Fibroblast of upper back skin (primary cell): ENCODE data around the gene REXO1.

Experiments
- DNase-seq: peaks from one replicate; pipeline ENCODE4 v3.0.0-alpha.2; 2013

REXO1 gene

GRCh38 chr19:1859331-1859781 lies 11.1 kb upstream of the REXO1 start:
- no peak for DNase-seq

- no peak for DNase-seq
Measured at GRCh38 chr19:1858412-1859081, 10.3 kb upstream of the REXO1 start.

GRCh38 chr19:1857648-1858326 lies 9.5 kb upstream of the REXO1 start:
- DNase-seq = no peak

- peak; percentile 65 for DNase-seq
Measured at GRCh38 chr19:1856698-1857603, 8.7 kb upstream of the REXO1 start.

GRCh38 chr19:1856345-1856697 lies 8.0 kb upstream of the REXO1 start:
- DNase-seq = no peak

DNA sequence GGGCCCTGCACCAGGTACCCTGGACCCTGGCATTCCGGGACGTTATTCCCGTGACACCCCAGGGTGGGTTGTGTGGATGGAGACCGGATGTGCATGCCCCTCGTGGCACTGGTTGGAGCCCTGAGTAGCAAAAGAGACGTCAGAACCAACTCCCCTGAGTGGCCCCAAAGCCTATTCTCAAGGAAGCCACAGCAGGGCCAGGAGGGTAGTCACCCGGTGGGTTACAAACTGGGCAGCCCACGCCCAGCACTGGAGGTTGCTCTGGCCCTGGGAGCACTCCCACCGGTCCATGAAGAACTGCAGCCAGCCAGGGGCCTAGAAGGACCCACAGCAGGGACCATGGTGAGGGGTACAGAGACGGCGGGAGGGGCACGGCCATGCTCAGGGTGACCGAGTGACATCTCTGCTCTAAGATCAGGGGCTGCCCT lies 7.6 kb upstream of the REXO1 start:
- DNase-seq = no peak

GRCh38 chr19:1855040-1855827 lies 7.0 kb upstream of the REXO1 start:
- DNase-seq = peak; percentile 85

DNA sequence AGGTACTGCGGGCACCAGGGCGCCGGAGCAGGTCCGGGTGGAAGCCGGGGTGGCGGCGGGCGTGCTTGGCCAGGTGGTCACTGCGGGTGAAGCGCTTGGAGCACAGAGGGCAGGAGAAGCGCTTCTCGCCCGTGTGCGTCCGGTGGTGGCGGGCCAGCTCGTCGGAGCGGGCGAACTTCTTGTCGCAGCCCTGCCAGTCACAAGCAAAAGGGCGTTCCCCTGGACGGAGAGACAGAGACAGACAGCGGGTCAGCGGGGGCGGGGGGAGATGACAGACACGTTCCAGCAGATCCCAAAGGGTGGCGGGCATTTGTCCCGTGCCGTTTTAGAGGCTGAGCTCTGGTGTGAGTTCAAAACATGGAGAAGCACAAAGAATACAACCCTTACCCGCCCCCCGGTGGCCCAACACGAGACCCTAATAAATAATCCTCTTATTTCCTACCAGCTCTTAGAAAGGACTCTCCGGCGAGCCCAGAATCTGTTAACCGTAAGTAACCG lies 6.3 kb upstream of the REXO1 start:
- DNase-seq = no peak

DNA sequence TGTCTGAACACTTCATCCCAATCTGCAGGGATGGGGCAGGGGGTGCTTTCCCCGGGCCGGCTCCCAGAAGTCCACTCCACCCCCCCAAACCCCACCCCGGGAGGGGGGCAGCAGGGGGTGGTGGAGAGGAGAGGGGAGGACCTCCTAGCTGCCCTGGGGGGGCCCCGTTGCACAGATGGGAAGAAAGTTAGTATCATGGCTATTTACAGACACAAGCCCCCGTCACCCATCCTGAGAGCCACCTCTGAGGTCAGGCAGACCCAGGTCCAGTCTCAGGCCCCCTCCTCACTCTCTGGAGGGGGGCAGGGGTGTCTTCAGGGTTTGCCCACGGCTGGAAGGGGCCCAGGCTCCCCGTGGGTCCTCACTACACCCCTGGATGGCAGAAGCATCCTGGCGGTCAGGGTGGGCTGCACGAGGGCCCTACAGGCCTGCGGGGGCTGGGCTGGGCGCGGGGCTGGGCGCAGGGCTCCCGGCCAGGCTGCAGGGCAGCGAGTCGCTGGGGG lies 5.8 kb upstream of the REXO1 start:
- DNase-seq = no peak

- DNase-seq = peak; percentile 70
Measured at GRCh38 chr19:1853295-1854038, 5.2 kb upstream of the REXO1 start.

DNA sequence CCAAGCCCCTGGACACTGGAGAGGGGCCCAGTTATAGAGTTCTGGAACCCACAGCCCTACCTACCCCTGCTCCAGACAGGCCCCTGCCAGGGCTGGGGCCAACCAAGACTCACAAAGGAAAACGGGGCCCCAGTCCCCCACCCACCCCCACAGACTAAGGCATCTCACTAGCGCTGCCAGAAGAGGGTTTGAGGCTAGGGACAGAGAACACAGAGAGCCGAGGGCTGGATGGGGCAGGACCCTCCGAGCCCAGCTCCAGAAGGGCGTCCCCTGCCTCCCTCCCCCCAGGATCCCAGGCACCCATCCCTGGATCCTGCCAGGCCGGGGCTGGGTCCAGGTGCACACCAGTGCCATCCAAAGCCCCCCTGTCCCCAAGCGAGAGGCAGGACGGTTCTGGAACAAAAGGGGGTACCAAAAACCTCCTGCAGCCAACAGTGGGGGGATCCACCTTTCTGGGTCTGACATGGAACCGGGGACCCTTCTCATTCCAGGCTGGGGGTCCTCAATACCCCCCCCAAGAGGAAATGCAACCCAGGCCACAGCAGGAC lies 4.4 kb upstream of the REXO1 start:
- DNase-seq = no peak

GRCh38 chr19:1851654-1852580 lies 3.6 kb upstream of the REXO1 start:
- no peak for DNase-seq

- DNase-seq = no peak
Measured at GRCh38 chr19:1850809-1851653, 2.7 kb upstream of the REXO1 start.

DNA sequence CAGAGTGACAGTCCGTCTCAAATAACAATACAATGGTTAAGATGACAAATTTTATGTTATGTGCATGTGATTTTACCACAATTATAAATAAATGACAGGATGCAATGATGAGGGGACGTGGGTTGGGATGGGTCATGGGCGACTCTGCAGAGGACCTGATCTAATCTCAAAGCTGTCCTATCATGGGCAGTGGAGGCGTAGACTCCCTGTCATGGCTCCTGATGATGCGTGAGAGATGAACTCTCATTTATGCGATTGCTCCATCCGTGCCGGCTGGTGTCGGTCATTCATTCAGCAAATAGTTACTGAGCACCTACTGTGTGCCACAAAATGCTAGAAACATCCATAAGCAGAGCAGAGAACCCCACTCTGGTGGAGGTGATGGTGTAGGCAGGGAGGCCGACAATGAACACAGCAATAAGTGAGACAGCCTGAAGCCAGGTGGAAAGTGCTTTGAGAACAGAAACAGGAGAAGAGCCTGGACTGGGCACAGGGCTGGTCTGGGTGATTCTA lies 1.7 kb upstream of the REXO1 start:
- DNase-seq = no peak

DNA sequence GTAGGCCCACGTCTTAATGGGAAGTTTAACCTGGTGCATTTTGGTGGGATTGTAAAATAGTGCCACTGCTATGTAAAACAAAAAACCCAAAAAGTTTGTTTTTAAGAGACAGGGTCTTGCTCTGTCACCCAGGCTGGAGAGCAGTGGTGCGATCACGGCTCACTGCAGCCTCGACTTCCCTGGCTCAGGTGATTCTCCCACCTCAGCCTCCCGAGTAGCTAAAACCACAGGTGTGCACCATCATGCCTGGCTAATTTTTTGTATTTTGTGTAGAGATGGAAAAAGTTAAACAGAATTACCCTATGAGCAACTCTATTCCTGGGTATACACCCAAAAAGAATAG lies 820 bp upstream of the REXO1 start:
- DNase-seq = no peak

DNA sequence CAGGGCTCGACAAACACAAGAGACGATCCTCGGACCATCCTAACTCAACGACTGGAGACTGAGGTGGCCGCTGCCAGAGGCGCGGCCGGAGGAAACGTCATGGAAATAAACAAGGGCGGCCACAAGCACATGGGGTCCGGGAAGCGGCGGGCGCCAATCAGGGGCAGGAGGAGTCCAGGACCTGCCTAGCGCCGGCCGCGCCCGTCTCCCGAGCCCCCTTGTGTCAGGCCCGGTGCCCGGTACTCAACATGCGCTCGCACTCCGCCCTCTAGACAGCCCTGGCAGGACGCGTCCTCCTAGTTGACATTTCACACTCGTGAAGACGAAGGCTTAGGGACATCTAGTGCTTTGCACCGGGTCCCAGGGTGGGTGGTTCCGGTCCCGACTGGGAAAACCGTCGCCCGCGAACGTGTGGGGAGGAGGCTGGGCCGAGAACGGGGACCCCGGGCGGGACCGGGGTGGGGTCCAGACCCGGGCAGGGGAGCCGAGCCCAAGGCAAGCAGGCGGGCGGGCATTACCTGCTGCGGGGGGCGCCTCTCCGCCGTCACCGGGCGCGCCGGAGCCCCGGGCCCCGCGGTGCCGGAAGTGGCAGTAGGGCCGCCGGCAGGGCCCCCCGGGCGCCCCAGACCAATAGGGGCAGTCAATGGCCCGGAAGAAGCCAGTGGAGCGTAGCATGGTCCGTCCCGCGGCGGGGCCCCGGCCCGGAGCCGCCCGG lies 442 bp downstream of the REXO1 start:
- DNase-seq = no peak

DNA sequence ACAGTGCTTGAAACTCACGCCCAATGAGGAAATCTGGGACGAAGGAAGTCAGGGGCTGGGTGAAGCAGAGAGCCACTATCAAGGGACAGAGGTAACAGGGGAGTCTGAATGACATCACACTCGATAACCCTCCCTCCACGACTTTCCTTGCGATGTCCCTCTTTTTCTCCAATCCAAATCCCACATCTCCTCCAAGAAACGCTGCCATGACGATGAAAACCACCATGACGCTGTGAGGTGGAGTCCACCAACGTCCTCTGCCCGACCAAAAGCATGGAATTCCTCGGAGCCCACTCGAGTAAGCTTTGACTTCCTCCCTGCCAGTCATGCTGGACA lies 967 bp downstream of the REXO1 start:
- DNase-seq = no peak

DNA sequence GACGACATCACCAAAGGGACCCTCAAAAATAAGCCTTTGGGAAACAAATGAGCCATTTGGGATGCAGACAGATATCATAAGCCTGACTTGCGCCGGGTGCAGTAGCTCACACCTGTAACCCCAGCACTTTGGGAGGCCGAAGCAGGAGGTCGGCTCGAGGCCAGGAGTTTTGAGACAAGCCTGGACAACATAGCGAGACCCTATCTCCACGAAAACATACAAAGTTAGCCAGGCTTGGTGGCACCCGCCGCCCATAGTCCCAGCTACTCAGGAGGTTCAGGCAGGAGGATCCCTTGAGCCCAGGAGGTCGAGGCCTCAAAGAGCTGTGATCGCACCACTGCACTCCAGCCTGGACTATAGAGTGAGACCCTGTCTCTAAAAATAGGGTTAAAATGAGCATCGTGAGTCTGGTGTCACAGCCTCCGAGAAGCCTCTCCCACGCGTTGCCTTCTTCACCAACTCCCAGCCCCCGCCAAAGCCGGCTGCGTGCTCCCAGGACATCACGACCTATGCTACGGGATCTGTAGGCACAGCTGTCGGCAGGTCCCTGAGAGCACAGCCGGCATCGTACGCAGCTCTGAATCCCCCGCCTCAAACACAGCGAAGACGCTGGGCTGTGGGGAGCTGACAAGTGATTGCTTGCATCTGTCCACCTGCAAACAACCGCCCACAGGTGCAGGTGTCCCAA lies 1.6 kb downstream of the REXO1 start:
- DNase-seq = no peak
